SHP77 (cell line): ENCODE measurements around the gene THOP1.
"Not testable (repeated sequence)": the region's sequence is repeated elsewhere in the genome, so short reads cannot be mapped to it uniquely, and the experiment has no call there.

Experiments
- DNase-seq, 2 experiments: peaks; one replicate each; lab custom pipeline; 2025; lab: John Stamatoyannopoulos, UW

The THOP1 gene

DNA sequence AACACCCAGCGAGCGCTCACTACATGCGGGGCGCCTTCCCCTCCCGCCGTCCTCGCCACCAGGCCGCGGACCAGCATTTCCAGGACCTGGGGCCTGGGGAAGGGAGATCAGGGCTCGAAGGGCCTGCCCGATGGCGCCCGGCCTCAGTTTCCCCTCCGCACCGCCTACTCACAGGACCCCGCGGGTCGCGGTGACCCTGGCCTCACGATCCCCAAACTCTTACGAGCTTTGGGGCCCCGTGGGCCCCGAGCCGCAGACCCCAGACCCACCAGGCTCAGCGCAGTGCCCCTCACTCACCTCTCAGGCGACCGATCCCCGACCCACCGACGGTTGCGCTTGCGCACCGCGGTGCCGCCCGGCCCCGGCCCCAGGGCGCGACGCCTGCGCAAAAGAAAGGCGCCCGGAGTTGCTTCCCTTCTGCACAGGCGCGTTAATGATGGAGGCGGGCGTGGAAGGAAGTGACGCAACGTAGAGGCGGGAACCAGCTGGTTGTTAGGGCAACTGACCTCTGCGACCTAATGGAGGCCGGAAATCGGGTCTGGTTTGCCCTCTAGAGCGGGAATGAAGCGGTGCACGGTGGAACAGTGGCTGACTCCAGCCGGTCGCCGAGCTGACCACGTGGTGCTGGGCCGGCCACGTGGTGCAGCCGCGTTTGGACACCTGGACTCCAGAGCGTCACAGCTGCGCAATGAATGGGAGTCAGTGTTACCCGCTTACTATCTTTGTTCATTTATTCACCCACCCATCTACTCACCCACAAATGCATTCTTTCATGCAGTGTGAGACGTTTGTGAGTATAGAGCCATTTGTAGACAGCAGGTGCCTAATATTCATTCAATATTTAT lies 2.1 kb upstream of the THOP1 start, which contains the start of gene SGTA:
SGTA (minus strand) TSS at position 338 of the 845 bp plus-strand sequence. CDS start 14,205 bp downstream, outside the sequence.
- DNase-seq, result peak; percentile 98

DNA sequence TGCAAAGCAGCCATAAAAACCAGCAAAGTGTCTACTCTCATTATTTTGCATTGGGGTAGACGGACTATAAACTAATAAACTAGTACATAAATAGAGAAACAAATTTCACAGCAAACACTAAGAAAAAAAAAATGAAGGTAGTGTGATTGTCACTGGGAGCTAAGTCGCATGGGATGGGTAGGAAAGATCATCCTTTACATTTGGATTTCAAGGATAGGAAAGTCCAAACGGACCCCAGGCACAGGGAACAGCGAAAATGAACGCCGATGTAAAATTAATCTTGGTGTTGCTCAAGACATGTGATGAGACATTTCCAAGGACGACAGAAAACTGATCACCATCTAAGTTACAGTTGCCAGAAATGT lies 1.5 kb upstream of the THOP1 start:
- no peak for DNase-seq

DNA sequence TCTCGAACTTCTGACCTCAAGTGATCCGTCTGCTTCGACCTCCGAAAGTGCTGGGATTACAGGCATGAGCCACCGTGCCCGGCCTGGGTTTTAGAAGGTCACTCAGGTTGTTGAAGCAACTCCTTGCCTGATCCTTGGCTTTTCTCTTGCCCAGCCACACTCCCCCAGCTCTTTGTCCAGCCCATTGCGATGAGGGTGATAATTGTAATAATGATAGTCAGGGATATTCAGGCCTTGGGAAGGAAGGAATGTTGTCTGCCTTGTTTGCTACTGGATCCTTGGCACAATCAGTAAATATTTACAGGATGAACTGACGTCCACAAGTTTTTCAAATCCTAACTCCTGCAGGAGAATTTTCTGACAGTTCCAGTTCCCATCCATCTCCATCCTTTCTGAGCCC lies 1.8 kb downstream of the THOP1 start:
- no peak for DNase-seq

DNA sequence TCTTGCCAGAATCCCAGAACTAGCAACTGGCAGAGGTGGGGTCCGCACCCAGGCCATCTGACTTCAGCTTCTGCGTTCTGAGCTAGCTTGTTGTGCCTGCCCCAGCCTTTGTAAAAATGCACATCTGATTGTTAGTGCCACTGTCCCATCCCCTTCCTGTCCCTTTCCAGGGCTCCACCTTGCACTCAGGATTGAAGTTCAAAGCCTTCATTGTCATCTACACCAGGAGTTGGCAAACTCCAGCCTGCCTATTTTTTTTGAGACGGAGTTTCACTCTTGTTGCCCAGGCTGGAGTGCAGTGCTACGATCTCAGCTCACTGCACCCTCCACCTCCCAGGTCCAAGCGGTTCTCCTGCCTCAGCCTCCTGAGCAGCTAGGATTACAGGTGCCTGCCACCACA lies 2.9 kb downstream of the THOP1 start:
- DNase-seq, result no peak

DNA sequence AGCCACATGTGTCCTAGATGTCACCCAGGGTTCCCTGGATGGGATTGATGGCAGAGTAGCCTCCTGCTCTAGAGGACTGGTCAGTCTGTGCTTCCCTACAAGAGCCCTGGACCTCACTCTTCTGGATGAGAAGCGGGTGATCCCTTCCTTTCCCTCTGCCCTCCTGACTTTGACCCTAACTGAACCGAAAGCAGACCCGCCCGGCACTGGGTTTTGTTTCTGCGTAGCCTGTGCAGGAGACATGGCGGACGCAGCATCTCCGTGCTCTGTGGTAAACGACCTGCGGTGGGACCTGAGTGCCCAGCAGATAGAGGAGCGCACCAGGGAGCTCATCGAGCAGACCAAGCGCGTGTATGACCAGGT lies 4.9 kb downstream of the THOP1 start:
- no peak for DNase-seq

DNA sequence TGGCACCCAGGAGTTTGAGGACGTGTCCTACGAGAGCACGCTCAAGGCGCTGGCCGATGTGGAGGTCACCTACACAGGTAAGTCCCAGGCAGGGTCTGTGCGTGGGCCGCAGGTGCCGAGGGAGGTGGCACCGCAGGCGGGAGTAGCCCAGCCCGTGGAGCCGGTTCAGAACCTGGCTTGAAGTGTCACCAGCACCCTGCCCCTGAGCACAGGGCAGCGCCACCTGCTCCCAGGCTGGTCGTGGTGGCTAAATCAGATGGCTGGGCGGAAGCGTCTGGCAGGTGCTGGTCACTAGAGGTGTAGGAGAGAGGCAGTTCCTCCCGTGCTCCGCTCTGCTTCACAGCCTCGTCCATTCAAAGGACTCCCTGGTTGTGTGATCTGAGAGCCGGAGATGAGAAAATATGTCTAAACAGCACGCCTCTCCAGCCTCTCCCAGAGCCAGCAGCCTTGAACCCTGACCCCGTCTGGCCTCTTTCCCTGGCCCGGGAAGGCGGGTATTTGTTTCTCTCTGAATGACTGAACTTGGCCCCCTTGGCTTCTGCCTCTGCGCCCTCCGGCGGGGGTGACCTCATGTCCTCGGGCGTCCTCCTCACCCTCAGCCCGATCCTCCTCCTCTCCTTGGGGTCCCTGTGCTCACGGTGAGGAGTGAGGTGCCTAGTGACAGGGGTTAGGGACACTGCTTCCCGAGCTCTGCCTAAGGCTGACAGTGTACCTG lies 5.4 kb downstream of the THOP1 start:
- no peak for DNase-seq

DNA sequence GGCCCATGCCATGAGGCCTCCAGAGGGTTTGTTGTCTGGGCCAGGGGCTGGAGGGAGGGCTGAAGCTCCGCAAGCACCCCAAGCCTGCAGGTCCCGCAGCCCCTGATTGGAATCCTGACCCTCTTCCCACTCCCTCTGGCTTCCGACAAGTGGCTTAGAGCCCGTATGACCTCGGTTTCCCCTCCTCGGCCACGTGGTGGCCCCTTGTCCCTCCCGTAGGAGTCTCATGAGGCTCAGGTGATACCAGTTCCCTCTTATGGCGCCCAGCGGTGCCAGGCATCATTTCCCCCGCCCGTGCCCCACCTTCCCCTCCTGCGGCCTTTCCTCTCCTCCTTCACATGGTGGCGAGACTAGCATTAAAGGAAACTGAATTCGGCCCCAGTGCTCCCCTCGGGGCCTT lies 6.1 kb downstream of the THOP1 start:
- no peak for DNase-seq

DNA sequence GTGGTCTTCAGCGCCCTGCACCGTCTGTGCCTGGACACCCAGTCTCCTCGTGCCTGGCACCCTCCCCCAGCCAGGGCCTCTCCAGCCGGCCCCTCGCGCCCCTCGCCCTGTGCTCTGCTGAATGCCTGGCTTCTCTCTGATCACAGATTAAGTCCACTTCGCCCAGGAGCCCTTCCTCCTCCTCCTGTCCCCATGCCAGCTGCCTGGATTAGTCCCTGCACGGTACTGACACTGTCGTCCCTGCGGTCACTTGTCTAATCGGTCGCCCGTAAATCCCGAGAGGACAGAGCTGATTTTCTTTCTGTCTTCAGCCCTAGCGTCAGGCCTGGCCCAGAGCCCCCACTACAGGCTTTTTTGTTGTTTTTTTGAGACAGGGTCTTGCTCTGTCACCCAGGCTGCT lies 6.6 kb downstream of the THOP1 start:
- no peak for DNase-seq

DNA sequence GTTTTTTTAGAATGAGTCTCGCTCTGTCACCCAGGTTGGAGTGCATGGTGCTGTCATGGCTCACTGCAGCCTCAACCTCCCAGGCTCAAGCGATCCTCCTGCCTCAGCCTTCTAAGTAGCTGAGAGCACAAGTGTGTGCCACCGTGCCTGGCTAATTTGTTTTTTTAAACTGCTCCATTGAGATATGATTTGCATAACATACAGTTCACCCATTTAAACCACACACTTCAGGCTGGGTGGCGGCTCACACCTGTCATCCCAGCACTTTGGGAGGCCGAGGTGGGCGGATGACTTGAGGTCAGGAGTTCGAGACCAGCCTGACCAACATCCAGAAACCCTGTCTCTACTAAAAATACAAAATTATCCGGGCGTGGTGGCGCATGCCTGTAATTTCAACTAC lies 7.4 kb downstream of the THOP1 start:
- DNase-seq, result not testable (repeated sequence)

DNA sequence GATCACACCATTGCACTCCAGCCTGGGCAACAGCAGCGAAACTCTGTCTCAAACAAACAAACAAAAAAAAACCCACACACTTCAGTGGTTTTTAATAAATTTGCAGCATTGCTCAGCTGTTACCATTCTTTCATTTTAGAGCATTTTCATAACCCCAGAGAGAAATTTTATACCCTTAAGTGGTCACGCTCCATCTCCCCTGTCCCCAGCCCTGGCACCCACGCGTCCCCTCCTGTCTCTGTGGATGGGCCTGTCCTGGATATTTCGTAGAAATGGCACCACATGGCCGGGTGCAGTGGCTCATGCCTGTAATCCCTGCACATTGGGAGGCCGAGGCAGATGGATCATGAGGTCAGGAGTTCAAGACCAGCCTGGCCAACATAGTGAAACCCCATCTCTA lies 7.8 kb downstream of the THOP1 start:
- no peak for DNase-seq

DNA sequence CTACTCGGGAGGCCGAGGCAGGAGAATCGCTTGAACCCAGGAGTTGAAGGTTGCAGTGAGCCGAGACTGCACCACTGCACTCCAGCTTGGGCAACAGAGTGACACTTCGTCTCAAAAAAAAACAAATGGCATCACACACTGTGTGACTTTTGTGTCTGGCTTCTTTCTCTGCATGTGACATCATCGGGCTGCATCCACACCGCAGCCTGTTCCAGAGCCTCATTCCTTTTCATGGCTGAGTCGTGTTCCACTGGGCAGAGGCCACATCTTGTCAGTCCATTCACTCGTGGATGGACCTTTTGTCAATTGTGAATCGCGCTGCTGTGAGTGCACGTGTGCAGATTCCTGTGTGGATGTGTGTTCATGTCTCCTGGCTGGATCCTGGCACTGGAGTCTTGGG lies 8.3 kb downstream of the THOP1 start:
- DNase-seq, result no peak

DNA sequence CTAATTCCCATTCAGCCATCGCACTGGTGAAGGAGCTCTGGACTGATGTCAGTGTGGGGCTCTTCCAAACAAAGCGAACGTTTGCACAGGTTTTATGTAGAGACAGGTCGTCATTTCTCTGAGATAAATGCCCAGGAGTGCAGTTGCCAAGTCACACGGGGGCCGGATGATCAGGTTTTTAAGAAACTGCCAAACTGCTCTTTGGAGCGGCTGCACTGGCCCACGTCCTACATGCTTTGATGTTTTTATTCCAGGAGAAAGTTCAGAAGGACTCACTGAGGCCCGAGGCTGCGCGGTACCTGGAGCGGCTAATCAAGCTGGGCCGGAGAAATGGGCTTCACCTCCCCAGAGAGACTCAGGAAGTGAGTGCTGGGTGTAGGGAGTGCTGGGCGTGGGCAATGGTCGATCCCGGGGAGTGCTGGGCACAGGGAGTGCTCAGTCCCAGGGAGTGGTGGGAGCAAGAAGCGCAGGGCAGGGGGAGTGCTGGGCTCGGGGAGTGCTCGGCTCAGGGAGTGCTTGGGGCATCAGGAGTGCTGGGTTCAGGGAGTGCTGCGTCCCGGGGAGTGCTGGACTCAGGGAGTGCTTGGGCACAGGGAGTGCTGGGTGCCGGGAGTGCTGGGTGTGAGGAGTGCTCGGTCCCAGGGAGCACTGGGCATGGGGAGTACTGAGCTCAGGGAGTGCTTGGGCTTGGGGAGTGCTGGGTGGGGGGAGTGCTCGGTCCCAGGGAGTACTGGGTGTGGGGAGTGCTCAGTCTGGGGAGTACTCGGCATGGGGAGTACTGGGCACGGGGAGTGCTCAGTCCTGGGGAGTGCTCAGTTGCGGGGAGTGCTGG lies 10.7 kb downstream of the THOP1 start:
- no peak for DNase-seq

DNA sequence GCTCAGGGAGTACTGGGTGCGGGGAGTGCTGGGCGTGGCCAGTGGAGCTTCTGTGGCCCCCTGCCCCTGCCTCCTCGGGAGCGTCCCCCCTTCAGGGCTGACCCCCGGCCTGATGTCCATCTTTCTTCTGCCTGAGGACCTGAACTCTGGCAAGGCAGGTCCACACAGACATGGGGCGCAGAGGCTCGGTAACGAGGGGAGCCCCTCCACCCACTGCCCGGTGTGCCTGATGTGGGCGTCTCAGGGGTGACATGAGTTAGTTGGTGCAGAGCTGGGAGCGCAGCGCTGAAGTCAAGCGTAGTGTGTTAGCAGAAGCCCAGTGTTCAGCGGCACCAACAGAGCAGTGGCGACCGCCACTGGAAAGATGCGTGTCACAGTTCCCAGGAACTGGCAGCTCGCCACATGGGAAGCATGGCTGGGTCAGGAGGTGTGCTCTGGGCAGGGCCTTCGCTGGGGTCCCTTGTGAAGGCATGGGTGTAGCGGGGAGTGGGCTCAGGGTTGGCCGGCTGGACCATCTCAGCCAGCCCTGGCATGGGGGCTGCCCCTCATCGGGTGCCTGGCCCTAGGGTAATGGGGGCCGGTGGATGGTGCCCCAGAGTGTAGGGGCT lies 11.5 kb downstream of the THOP1 start:
- DNase-seq, result no peak

DNA sequence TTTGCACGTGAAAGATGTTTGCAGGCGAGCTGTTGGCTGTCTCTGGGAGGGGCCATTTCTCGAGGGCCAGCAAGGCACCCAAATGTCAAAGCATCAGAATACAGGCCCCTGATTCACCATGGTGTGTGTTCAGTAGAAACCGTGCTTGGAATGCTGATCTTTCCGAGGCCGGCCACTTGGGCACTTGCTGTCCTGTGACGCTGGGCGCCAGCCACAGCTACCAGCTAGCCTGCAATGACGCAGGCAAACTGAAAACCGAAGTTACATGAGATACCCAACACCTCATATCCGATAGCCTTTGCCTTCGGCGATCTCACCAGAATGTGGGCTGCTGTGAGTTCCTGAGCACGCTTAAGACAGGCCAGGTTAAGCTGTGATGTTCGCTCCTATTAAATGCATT lies 12.0 kb downstream of the THOP1 start:
- no peak for DNase-seq

DNA sequence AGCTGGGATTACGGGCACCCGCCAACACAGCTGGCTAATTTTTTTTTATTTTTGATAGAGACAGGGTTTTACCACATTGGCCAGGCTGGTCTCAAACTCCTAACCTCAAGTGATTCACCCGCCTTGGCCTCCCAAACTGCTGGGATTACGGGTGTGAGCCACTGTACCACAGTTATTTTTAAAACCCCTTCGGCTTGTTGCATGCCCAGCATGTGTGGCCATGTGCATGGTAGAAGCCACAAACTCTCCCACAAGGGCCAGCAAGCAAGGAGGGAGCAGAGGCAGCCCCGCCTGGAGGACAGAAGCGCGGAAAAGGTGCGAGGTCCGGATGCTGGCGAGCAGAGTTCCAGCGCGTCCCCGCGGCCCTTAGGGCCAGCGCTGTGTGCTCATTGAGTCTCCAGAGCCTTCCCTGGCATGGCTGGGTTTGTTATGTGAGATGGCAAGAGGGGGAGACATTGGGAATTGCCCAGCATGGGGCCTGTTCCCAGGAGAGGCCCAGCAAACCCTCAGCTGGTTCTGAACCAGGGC lies 12.9 kb downstream of the THOP1 start:
- no peak for DNase-seq

DNA sequence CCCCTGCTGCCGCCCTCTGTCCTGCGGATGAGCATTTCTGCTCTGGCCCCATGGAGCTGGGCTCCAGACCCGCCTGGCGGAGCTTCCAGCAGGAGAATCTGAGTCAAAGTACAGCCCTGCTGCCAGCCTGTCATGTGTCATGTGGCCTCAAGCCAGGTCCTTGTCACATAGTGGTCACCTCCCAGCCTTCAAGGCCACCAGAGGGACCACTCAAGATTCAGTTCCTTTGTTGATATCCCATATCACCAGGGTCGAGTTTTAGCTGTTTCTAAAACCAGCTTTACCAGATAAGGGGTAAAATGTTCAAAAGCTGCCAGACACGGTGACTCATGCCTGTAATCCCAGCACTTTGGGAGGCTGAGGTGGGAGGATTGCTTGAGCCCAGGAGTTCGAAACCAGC lies 13.4 kb downstream of the THOP1 start:
- DNase-seq, result no peak

DNA sequence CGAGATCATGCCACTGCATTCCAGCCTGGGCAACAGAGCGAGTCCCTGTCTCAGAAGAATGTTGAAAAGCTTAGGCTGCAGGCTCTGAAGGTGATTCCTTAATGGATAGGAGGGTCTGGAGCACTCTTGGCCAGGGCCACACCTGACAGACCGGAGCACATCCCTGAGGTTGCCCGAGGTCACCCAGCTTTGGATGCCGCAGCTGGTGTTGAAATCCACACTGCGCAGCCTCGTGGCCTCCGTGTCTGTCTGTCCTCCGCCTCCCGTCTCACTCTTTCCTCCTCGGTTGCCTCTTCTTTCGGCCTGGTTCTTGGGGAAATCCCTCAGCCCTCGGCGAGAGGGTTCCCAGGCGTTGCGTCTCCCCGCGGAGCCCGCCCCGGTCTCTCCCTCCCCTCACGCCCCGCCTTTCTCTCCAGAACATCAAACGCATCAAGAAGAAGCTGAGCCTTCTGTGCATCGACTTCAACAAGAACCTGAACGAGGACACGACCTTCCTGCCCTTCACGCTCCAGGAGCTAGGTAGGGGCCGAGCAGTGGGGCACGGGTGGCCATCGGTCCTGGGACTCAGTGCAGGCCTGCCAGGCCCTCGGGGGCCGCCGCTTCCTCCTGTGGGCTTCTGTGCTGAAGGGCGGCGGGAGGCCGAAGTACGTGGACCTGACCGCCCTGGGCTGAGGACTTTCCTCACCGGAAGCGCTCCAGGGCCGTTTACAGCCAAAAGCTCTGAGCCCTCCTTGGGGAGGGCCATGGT lies 14.1 kb downstream of the THOP1 start:
- no peak for DNase-seq

DNA sequence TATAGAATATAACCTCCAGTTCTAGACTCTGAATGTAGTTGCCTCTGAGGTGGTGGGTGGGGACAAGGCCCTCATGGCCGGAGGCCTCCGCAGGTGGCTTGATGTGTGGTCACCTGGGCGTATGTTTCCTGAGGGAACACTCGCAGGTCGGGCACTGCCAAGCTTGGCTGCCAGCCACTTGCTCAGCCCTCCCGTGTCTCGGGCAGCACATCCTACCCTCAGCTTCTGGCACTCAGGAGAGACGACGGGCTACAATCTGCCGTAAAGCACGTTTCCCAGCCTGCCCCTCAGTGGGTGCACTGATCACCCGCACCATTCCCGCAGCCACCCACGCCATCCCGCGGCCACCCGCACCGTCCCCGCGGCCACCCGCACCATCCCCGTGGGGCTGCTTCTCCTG lies 15.2 kb downstream of the THOP1 start:
- no peak for DNase-seq

DNA sequence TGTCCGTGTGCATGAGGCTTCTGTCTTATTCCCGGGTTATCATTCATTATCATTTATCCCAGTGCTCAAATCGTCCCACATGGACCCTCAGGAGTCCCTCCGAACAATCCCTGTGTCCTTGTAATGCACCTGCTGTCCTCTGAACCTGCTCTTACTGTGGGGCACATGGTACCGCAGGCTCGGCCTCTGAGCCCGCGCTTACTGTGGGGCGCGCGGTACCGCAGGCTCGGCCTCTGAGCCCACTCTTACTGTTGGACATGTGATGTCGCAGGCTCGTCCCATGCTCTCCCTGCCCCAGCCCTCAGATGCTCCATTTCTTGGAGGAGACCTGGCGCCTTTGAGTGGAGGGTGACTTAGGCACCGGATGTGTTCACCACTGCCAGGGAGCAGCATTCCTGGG lies 17.5 kb downstream of the THOP1 start:
- no peak for DNase-seq

DNA sequence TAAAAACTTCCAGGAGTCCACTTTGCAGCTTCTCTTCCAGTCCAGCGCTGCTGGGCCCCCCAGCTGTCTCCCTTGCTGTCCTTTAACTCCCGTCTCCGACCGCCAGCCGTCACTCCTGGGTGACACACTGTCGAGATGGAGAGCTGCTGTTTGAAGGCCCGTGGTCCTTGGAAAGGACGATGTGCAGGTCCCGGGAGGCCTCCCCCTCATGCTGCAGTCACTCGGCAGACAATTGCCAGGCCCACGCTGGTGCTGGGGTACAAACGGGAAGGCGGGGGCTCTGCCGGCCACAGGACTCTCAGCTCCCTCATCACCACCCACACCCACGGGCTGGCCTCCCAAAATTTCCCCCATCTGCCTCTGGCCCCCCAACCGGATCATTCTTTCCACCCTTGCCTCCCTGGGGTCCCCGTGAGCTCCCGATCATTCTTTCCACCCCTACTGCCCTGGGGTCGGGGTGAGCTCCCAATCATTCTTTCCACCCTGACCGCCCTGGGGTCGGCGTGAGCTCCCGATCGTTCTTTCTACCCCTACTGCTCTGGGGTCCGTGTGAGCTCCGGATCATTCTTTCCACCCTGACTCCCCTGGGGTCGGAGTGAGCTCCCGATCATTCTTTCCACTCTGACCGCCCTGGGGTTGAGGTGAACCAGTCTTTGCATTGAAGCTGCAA lies 18.3 kb downstream of the THOP1 start:
- DNase-seq, result no peak
